Brain microvascular endothelial cell (primary cell): Measurements from ENCODE around the gene RAB3C.

ENCODE experiments used
- DNase-seq: peaks from one replicate; pipeline ENCODE4 v3.0.0-alpha.2; 2020
- H3K27ac ChIP-seq: fragments of 250-450 bp; sonication (Bioruptor Pico); 2 replicates; pipeline ENCODE4 v1.5.1; 2020; ENCODE audit warnings: mild to moderate bottlenecking, moderate library complexity
- H3K27me3 ChIP-seq: fragments of 250-450 bp; sonication (Bioruptor Pico); replicated peaks from 2 replicates; pipeline ENCODE4 v1.5.1; 2020; ENCODE audit warnings: mild to moderate bottlenecking
- H3K36me3 ChIP-seq: fragments of 250-450 bp; sonication (Bioruptor Pico); replicated peaks from 2 replicates; pipeline ENCODE4 v1.5.1; 2020; ENCODE audit warnings: mild to moderate bottlenecking
- H3K4me3 ChIP-seq: 2 replicates; pipeline ENCODE4 v1.5.1; 2011; ENCODE audit warnings: low read depth, mild to moderate bottlenecking, control low read depth, low read length, moderate library complexity
- CTCF ChIP-seq: IDR thresholded peaks from 2 replicates; pipeline ENCODE4 v1.5.1; 2011; ENCODE audit warnings: low read depth, mild to moderate bottlenecking, moderate library complexity, low read length, control low read depth, inconsistent platforms; ENCODE audit errors: missing control alignments
- in situ Hi-C: cut with HindIII; loops from 2 replicates; pipeline ENCODE4 v1.10.0; 2017; ENCODE audit warnings: low sequenced_read_pairs, low pct_ligation_motif_present

Gene RAB3C

DNA sequence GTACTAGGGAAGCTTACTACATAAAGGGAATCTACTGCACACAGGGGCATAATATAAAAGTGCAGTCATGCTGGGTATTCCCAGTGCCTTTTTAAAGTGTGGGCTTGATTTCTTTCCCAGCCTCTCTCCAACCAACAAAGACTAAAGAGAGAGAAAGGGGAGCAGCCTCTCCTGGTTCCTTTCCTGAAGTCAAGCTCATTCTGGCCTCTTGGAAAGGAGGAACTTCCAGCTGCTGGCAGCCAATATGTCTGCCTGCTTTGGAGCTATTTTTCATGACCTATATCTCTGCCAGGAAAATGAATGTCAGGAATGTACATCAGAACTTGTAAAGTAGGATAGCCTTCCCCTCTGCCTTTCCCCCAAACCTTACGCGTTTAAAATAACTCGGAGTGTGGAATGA lies 57.1 kb downstream of the RAB3C start:
- Histone ChIP-seq H3K27me3 (no peaks in the 10 kb centered on the region), H3K36me3 (no peaks in the 10 kb centered on the region), H3K27ac (no peak overlapping the region), H3K4me3 (no peak overlapping the region)
- TF ChIP-seq CTCF: no peak
- no peak for DNase-seq
- in situ Hi-C loops: no loop called here

- TF ChIP-seq CTCF: no peak
- Histone ChIP-seq H3K36me3 (no peaks in the 10 kb centered on the region), H3K4me3 (no peak overlapping the region), H3K27me3 (no peaks in the 10 kb centered on the region), H3K27ac (no peak overlapping the region)
- no peak for DNase-seq
- in situ Hi-C loops: no loop called here
Measured at GRCh38 chr5:58641533-58641932, 58.7 kb downstream of the RAB3C start.

GRCh38 chr5:58648846-58649245 lies 66.0 kb downstream of the RAB3C start:
- no peaks in the 10 kb centered on the region for H3K27me3 ChIP-seq
- H3K36me3 ChIP-seq: no peaks in the 10 kb centered on the region
- in situ Hi-C loops: no loop called here
- no peak overlapping the region for H3K4me3 ChIP-seq
- no peak overlapping the region for H3K27ac ChIP-seq
- no peak for TF ChIP-seq CTCF
- no peak for DNase-seq

DNA sequence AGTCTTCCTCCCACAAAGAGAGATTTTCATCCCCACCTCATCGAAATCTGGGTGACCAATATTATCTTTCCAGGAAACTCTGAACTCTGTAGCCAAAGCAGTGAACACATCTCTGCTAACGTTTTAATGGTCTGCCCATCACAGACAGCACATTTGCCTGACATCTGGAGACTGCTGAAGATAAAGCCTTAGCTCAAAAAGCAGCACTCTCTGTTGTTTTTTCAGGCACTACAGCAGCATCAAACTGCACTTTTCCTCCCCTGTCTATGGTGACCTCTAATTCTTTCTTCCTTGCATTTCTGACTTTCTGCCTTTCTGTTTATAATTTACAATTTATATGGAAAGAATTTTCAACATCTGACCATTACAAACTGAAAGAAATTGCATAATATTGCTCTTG lies 66.8 kb downstream of the RAB3C start:
- DNase-seq: no peak
- H3K4me3 ChIP-seq: no peak overlapping the region
- H3K27me3 ChIP-seq: no peaks in the 10 kb centered on the region
- in situ Hi-C loops: no loop called here
- no peak overlapping the region for H3K27ac ChIP-seq
- H3K36me3 ChIP-seq: no peaks in the 10 kb centered on the region
- TF ChIP-seq CTCF: no peak

DNA sequence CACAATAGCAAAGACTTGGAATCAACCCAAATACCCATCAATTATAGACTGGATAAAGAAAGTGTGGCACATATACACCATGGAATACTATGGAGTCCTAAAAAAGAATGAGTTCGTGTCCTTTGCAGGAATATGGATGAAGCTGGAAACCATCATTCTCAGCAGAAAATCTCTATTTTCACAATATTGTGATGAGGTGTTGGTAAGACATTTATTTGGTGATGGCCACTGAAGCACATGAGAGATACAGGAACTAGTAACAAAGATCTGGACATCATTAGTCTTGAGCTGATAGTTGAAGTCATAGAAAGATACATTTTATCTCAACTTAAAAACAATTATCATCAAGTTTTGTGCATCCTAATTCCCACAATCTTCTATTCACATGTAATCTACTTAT lies 70.6 kb downstream of the RAB3C start:
- in situ Hi-C loops: no loop called here
- no peak for DNase-seq
- no peak for TF ChIP-seq CTCF

DNA sequence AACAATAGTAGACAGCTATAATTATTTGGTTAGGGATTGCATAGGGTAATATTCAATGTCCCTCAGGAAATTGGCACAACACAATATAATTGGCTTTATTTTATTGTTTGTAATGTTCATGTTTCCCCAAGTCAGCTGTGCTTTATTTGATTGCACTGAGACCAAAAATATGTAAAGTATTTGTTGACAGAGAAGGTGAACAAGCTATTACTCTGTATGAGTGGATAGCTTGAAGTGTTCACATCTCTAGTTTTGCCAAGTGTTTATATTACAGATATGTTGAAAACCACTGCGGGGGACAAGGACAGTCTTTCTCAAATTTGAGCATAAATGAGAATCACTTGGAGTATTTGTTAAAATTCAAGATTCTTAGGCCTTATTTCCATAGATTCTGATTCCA lies 83.3 kb downstream of the RAB3C start:
- no peaks in the 10 kb centered on the region for H3K36me3 ChIP-seq
- in situ Hi-C loops: no loop called here

More for the DNA sequence above, 70.6 kb downstream of the RAB3C start:
- Histone ChIP-seq H3K27ac (no peak overlapping the region), H3K27me3 (no peaks in the 10 kb centered on the region), H3K4me3 (no peak overlapping the region), H3K36me3 (no peaks in the 10 kb centered on the region)

More for the DNA sequence above, 83.3 kb downstream of the RAB3C start:
- Histone ChIP-seq H3K27me3 (no peaks in the 10 kb centered on the region), H3K27ac (no peak overlapping the region), H3K4me3 (no peak overlapping the region)
- TF ChIP-seq CTCF: no peak
- DNase-seq: no peak
